Measurements from ENCODE around the gene SLC24A1. TPM values are rescaled to one million over a fixed set of nuclear protein-coding genes. Genes with fewer than 3 reads are reported as not detected.

SLC24A1 gene
- total and polyA plus RNA-seq, 2 donors = 6.1 to 9.7 TPM

GRCh38 chr15:65651831-65652749 lies 30.4 kb downstream of the SLC24A1 start:
- no peak for DNase-seq (ENCODE audit: extremely low spot score)
- Histone ChIP-seq H3K36me3 (ENCODE audit: insufficient read depth) (no peaks in the 10 kb centered on the region), H3K4me1 (ENCODE audit: insufficient read depth) (no peaks in the 10 kb centered on the region), H3K27ac (ENCODE audit: low read depth) (no peak overlapping the region), H3K4me3 (ENCODE audit: low read depth, low read length) (no peak overlapping the region)
- 76% methylated on average over 11 of the region's 11 CpGs for WGBS

DNA sequence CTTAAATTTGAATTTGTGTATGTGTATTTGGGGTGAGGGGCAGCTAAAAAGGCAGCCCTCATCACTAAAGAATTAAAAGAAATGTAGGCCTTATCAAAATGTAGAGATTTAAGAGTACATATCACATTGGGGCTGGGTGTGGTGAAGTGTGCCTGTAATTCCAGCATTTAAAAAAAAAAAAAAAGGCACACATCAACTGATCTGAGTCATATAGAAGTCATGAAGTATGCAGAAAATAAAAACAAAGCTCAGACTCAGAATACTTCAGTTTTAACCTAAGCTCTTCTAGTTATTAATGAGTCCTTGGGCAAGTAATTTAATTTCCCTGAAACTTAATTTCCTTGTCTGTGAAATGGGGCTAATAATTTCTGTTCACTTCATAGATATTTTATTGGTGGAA lies 31.6 kb downstream of the SLC24A1 start:
- H3K4me3 ChIP-seq (ENCODE audit: low read depth, low read length) = no peak overlapping the region
- no peaks in the 10 kb centered on the region for H3K4me1 ChIP-seq (ENCODE audit: insufficient read depth)
- H3K36me3 ChIP-seq (ENCODE audit: insufficient read depth) = no peaks in the 10 kb centered on the region
- H3K27ac ChIP-seq (ENCODE audit: low read depth) = no peak overlapping the region
- no peak for DNase-seq (ENCODE audit: extremely low spot score)

DNA sequence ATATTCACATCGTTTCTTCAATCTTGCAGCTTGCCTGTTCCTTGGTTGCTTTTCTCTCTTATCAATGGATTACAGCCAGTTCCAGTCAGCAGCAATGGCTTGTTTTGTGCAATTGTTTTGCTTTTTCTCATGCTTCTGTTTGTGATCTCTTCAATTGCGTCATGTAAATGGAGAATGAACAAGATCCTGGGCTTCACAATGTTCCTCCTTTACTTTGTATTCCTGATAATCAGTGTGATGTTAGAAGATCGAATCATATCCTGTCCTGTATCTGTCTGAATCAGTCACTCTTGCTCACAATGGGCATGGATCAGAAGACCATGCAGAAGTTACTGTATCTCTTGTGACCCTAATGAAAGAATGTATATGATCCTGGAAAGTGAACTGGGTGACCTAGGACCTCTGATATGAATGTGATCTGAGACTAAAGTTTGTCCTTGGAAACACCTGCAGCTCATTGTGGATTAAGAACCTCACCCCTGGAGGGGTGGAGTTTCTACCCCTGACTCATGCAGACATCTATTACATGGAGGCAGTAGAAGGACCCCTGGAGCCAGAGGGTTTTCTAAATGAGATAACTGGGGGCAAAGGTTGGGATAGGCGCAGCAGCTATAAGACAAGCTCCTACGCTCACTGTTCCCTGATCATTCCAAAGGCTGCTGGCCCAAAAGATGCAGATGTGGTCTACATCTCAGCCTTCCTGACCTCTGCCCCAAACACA lies 32.2 kb downstream of the SLC24A1 start:
- H3K4me3 ChIP-seq (ENCODE audit: low read depth, low read length) = no peak overlapping the region
- 88% methylated on average over 5 of the region's 5 CpGs for WGBS
- no peaks in the 10 kb centered on the region for H3K36me3 ChIP-seq (ENCODE audit: insufficient read depth)
- no peaks in the 10 kb centered on the region for H3K4me1 ChIP-seq (ENCODE audit: insufficient read depth)
- H3K27ac ChIP-seq (ENCODE audit: low read depth) = no peak overlapping the region
- no peak for DNase-seq (ENCODE audit: extremely low spot score)

GRCh38 chr15:65655026-65655425 lies 33.3 kb downstream of the SLC24A1 start:
- Histone ChIP-seq H3K4me3 (ENCODE audit: low read depth, low read length) (no peak overlapping the region), H3K27ac (ENCODE audit: low read depth) (no peak overlapping the region), H3K36me3 (ENCODE audit: insufficient read depth) (no peaks in the 10 kb centered on the region), H3K4me1 (ENCODE audit: insufficient read depth) (no peaks in the 10 kb centered on the region)
- WGBS = 95% methylated on average over 1 of the region's 1 CpG
- DNase-seq (ENCODE audit: extremely low spot score) = no peak

GRCh38 chr15:65655457-65655856 lies 33.7 kb downstream of the SLC24A1 start:
- Histone ChIP-seq H3K36me3 (ENCODE audit: insufficient read depth) (no peaks in the 10 kb centered on the region), H3K4me1 (ENCODE audit: insufficient read depth) (no peaks in the 10 kb centered on the region), H3K4me3 (ENCODE audit: low read depth, low read length) (no peak overlapping the region), H3K27ac (ENCODE audit: low read depth) (no peak overlapping the region)
- 70% methylated on average over 4 of the region's 4 CpGs for WGBS
- DNase-seq (ENCODE audit: extremely low spot score) = no peak

GRCh38 chr15:65659502-65660052 lies 37.8 kb downstream of the SLC24A1 start:
- H3K36me3 ChIP-seq (ENCODE audit: insufficient read depth) = no peaks in the 10 kb centered on the region
- DNase-seq (ENCODE audit: extremely low spot score) = no peak
- H3K4me1 ChIP-seq (ENCODE audit: insufficient read depth) = no peaks in the 10 kb centered on the region
- no peak overlapping the region for H3K4me3 ChIP-seq (ENCODE audit: low read depth, low read length)
- H3K27ac ChIP-seq (ENCODE audit: low read depth) = peak overlapping the region; percentile 38
- WGBS = 82% methylated on average over 4 of the region's 4 CpGs

DNA sequence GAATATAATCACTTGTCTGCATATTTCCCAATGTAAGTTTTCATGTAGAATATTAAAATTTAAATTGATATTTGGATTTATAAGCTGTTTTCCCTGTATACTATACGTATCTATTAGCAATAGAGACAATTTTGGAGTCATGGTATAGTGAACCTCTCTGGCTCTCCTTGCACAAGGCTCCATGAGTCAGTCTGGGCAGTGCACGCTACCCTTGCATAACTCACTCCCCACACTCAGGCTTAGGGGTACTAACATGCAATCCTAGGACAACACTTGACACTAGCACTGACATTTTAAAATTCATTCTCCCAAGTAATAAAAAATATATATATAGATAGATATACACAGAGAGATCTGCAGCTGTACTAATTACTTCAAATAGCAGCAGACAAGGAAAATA lies 39.2 kb downstream of the SLC24A1 start:
- WGBS = 89% methylated on average over 2 of the region's 2 CpGs
- Histone ChIP-seq H3K4me1 (ENCODE audit: insufficient read depth) (no peaks in the 10 kb centered on the region), H3K36me3 (ENCODE audit: insufficient read depth) (no peaks in the 10 kb centered on the region), H3K4me3 (ENCODE audit: low read depth, low read length) (no peak overlapping the region), H3K27ac (ENCODE audit: low read depth) (no peak overlapping the region)
- no peak for DNase-seq (ENCODE audit: extremely low spot score)

- Histone ChIP-seq H3K4me3 (ENCODE audit: low read depth, low read length) (no peak overlapping the region), H3K36me3 (ENCODE audit: insufficient read depth) (no peaks in the 10 kb centered on the region), H3K4me1 (ENCODE audit: insufficient read depth) (no peaks in the 10 kb centered on the region), H3K27ac (ENCODE audit: low read depth) (no peak overlapping the region)
- WGBS = 90% methylated on average over 3 of the region's 3 CpGs
- no peak for DNase-seq (ENCODE audit: extremely low spot score)
Observed at GRCh38 chr15:65663521-65663920, 41.8 kb downstream of the SLC24A1 start.

DNA sequence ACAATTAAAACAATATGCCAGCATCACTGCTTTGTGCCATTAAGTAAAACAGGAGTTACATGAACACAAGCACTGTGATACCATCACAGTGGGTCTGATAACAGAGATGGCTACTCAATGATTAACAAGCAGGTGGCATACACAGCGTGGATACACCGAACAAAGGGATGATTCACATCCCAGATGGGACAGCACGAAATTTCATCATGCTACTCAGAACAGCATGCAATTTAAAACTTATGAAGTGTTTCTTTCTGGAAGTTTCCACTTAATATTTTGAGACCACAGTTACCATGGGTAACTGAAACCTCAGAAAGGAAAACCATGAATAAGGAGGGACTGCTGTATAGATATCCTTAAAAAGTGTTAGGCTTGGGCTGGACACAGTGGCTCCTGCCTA lies 44.5 kb downstream of the SLC24A1 start:
- H3K4me1 ChIP-seq (ENCODE audit: insufficient read depth) = no peaks in the 10 kb centered on the region
- DNase-seq (ENCODE audit: extremely low spot score) = no peak

GRCh38 chr15:65675551-65675950 lies 53.8 kb downstream of the SLC24A1 start:
- no peaks in the 10 kb centered on the region for H3K36me3 ChIP-seq (ENCODE audit: insufficient read depth)

More for the DNA sequence above, 44.5 kb downstream of the SLC24A1 start:
- H3K27ac ChIP-seq (ENCODE audit: low read depth) = no peak overlapping the region
- 82% methylated on average over 3 of the region's 3 CpGs for WGBS
- H3K36me3 ChIP-seq (ENCODE audit: insufficient read depth) = no peaks in the 10 kb centered on the region
- H3K4me3 ChIP-seq (ENCODE audit: low read depth, low read length) = no peak overlapping the region

DNA sequence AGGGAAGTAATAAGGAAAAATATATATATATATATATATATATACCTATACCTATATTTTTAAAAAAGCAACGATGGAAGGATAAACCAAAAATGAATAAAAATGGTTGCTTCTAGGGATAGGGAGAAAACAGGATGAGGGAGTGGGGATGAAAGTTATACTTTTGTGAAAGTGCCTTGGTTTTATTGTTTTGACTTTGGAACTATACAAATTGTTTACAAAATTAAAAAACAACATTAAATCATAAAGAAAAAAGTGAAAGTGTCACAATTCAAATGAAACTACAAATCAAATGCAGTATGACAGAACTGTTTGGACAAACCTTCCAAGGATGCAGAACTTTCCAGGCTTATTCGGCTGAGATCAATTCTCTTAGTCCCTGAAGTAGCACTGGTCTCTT lies 54.4 kb downstream of the SLC24A1 start:
- DNase-seq (ENCODE audit: extremely low spot score) = no peak
- 89% methylated on average over 2 of the region's 2 CpGs for WGBS
- Histone ChIP-seq H3K4me3 (ENCODE audit: low read depth, low read length) (no peak overlapping the region), H3K4me1 (ENCODE audit: insufficient read depth) (no peaks in the 10 kb centered on the region), H3K36me3 (ENCODE audit: insufficient read depth) (no peaks in the 10 kb centered on the region), H3K27ac (ENCODE audit: low read depth) (no peak overlapping the region)

More at GRCh38 chr15:65675551-65675950, 53.8 kb downstream of the SLC24A1 start:
- Histone ChIP-seq H3K4me1 (ENCODE audit: insufficient read depth) (no peaks in the 10 kb centered on the region), H3K27ac (ENCODE audit: low read depth) (no peak overlapping the region), H3K4me3 (ENCODE audit: low read depth, low read length) (no peak overlapping the region)
- no peak for DNase-seq (ENCODE audit: extremely low spot score)
- WGBS = 82% methylated on average over 1 of the region's 1 CpG

- no peak overlapping the region for H3K27ac ChIP-seq (ENCODE audit: low read depth)
- DNase-seq (ENCODE audit: extremely low spot score) = no peak
- H3K36me3 ChIP-seq (ENCODE audit: insufficient read depth) = no peaks in the 10 kb centered on the region
- H3K4me1 ChIP-seq (ENCODE audit: insufficient read depth) = no peaks in the 10 kb centered on the region
- WGBS = 100% methylated on average over 1 of the region's 1 CpG
- H3K4me3 ChIP-seq (ENCODE audit: low read depth, low read length) = no peak overlapping the region
Observed at GRCh38 chr15:65680544-65680943, 58.8 kb downstream of the SLC24A1 start.

- Histone ChIP-seq H3K36me3 (ENCODE audit: insufficient read depth) (no peaks in the 10 kb centered on the region), H3K4me3 (ENCODE audit: low read depth, low read length) (no peak overlapping the region), H3K4me1 (ENCODE audit: insufficient read depth) (no peaks in the 10 kb centered on the region), H3K27ac (ENCODE audit: low read depth) (no peak overlapping the region)
- no peak for DNase-seq (ENCODE audit: extremely low spot score)
- WGBS = 92% methylated on average over 2 of the region's 2 CpGs
Observed at GRCh38 chr15:65682404-65682911, 60.7 kb downstream of the SLC24A1 start.

All from urinary bladder (tissue), 4 donors.